Endothelial cell (in vitro differentiated cells): ENCODE results near the gene OR52E5. TPM values are rescaled to one million over a fixed set of nuclear protein-coding genes. Genes with fewer than 3 reads are reported as not detected.

Experiments used
- DNase-seq: peaks from one replicate; pipeline ENCODE4 v3.0.0; 2021; ENCODE audit warnings: low spot score
- H3K27ac Mint-ChIP-seq: one replicate; pipeline ENCODE4 v1.8.0; 2021; ENCODE audit warnings: mixed read lengths, inconsistent platforms; ENCODE audit not compliant: unreplicated experiment
- H3K27me3 Mint-ChIP-seq: one replicate; pipeline ENCODE4 v1.8.0; 2021; ENCODE audit warnings: mild to moderate bottlenecking, moderate library complexity, mixed read lengths, inconsistent platforms; ENCODE audit not compliant: unreplicated experiment
- H3K36me3 Mint-ChIP-seq: one replicate; pipeline ENCODE4 v1.8.0; 2021; ENCODE audit warnings: mild to moderate bottlenecking, low read depth, mixed read lengths, inconsistent platforms; ENCODE audit not compliant: unreplicated experiment
- H3K4me1 Mint-ChIP-seq: one replicate; pipeline ENCODE4 v1.8.0; 2021; ENCODE audit warnings: mild to moderate bottlenecking, mixed read lengths, inconsistent platforms; ENCODE audit not compliant: unreplicated experiment
- H3K4me3 Mint-ChIP-seq: one replicate; pipeline ENCODE4 v1.8.0; 2021; ENCODE audit warnings: mild to moderate bottlenecking, mixed read lengths, inconsistent platforms; ENCODE audit not compliant: unreplicated experiment
- H3K9me3 Mint-ChIP-seq: one replicate; pipeline ENCODE4 v1.8.0; 2021; ENCODE audit warnings: mixed read lengths, inconsistent platforms; ENCODE audit not compliant: unreplicated experiment
- total RNA-seq: library from RNA; stranded (reverse); fragmentation: NEBNext Ultra II Directional; extraction: Animal tissue kit (Norgen Biotek cat#: 25700); gene quantifications from one replicate; pipeline ENCODE4 v1.2.1, GENCODE V29; 2021; ENCODE audit not compliant: unreplicated experiment
- TF ChIP-seq, protein P1 (sequence below): fragments of 200-600 bp; sonication (generic); IDR thresholded peaks from one replicate; pipeline ENCODE4 v1.5.0; 2021; ENCODE audit warnings: antibody characterized with exemption; ENCODE audit not compliant: unreplicated experiment

The OR52E5 gene
- total RNA-seq, 1 donor from 2014 or later: not detected

DNA sequence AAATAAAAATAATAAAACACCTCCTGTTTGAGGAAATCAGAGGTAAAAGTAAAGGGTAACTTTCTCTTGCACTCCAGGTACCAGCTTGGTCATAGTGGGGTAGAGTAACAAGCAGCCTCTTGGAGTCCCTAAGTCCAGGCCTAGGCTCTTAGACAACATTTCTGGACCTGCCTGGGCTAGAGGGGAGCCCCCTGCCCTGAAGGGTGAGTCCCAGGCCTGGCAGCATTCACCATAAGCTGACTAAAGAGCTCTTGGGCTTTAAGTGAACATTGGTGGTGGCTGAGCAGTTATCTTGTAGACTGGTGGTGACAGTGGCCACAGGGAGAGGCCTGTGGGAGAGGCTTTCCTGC is 30.4 kb downstream of the OR52E5 start:
- DNase-seq: no peak
- Mint-ChIP-seq H3K27ac (no peak overlapping the region), H3K4me1 (no peaks in the 10 kb centered on the region), H3K4me3 (no peak overlapping the region), H3K36me3 (no peaks in the 10 kb centered on the region), H3K9me3 (no peaks in the 10 kb centered on the region), H3K27me3 (peaks cover 5% of the 10 kb centered on the region)
- TF ChIP-seq, protein P1, sequence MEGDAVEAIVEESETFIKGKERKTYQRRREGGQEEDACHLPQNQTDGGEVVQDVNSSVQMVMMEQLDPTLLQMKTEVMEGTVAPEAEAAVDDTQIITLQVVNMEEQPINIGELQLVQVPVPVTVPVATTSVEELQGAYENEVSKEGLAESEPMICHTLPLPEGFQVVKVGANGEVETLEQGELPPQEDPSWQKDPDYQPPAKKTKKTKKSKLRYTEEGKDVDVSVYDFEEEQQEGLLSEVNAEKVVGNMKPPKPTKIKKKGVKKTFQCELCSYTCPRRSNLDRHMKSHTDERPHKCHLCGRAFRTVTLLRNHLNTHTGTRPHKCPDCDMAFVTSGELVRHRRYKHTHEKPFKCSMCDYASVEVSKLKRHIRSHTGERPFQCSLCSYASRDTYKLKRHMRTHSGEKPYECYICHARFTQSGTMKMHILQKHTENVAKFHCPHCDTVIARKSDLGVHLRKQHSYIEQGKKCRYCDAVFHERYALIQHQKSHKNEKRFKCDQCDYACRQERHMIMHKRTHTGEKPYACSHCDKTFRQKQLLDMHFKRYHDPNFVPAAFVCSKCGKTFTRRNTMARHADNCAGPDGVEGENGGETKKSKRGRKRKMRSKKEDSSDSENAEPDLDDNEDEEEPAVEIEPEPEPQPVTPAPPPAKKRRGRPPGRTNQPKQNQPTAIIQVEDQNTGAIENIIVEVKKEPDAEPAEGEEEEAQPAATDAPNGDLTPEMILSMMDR: no peak

DNA sequence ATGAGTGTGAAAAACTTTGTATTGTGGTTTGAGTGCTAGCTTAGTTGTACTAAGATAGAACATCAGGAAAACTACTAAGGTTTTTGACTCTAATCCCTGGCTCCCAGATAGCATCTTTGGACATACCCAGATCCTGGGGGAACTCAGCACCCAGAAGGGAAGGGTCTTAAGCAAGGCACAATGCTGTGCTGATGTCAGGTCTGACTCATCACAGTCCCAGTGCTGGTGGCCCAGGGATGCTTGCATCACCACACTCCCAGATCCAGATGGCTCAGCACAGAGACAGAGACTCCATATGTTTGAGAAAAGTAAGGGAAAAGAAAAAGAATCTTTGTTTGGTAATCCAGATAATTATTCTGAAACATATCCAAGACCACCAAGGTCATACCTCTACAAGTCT is 30.8 kb downstream of the OR52E5 start:
- H3K4me3 Mint-ChIP-seq: no peak overlapping the region
- H3K27me3 Mint-ChIP-seq: peaks cover 5% of the 10 kb centered on the region
- no peaks in the 10 kb centered on the region for H3K36me3 Mint-ChIP-seq
- H3K4me1 Mint-ChIP-seq: no peaks in the 10 kb centered on the region
- TF ChIP-seq, protein P1: no peak
- no peak overlapping the region for H3K27ac Mint-ChIP-seq
- no peak for DNase-seq
- no peaks in the 10 kb centered on the region for H3K9me3 Mint-ChIP-seq

DNA sequence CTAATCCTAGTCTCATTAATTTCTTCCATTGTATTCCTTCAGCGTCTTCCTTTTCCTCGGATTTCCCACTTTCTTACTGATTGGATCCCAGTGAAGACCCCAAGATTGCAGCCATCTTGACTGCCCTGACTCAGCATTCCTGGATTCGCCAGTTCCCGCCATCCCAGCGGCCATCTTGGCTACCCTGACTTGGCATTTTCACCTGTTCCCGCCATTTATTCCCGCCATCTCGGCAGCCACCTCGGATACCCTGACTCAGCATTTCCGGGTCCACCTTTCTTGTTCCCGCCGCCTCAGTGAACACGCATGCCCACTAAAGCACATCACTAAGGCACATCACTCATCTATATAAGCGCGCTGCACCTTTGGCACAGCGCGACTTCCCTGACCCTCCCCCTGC is 35.3 kb downstream of the OR52E5 start:
- Mint-ChIP-seq H3K9me3 (no peaks in the 10 kb centered on the region), H3K4me3 (no peak overlapping the region), H3K36me3 (peaks cover 20% of the 10 kb centered on the region), H3K4me1 (no peaks in the 10 kb centered on the region), H3K27me3 (peaks cover 6% of the 10 kb centered on the region), H3K27ac (no peak overlapping the region)
- no peak for DNase-seq
- TF ChIP-seq, protein P1: no peak

DNA sequence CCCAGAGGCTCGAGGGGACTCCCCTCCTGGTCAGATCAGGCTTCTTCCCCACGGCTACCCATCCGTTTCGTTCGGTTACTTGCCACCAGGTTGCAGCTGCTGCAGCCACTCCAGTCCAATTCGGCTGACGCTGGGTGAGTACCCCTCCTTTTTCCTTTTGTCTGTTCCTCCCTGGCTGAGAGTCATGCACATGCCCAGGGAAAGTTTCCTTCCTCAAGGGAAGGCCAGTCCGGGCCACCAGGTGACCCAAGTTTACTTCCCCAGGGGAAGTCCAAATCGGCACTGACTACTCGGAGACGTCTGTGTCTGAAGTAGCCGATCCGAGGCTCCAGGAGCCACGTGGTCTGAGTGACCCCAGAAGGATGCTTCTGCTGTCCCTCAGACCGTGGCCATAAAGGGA is 35.8 kb downstream of the OR52E5 start:
- Mint-ChIP-seq H3K9me3 (no peaks in the 10 kb centered on the region), H3K27me3 (peaks cover 8% of the 10 kb centered on the region)

GRCh38 chr11:5929571-5930368 is 36.8 kb downstream of the OR52E5 start:
- TF ChIP-seq, protein P1: no peak
- Mint-ChIP-seq H3K9me3 (no peaks in the 10 kb centered on the region), H3K4me3 (no peak overlapping the region), H3K36me3 (peaks cover 20% of the 10 kb centered on the region), H3K4me1 (no peaks in the 10 kb centered on the region), H3K27me3 (peaks cover 8% of the 10 kb centered on the region), H3K27ac (no peak overlapping the region)
- DNase-seq: no peak

More for the DNA sequence above, 35.8 kb downstream of the OR52E5 start:
- no peaks in the 10 kb centered on the region for H3K4me1 Mint-ChIP-seq
- H3K27ac Mint-ChIP-seq: no peak overlapping the region
- peaks cover 20% of the 10 kb centered on the region for H3K36me3 Mint-ChIP-seq
- TF ChIP-seq, protein P1: no peak
- H3K4me3 Mint-ChIP-seq: no peak overlapping the region
- DNase-seq: no peak
